NCI-H510A treated with DMSO at 0.1 percent for 48 hours (cell line): ENCODE results near the gene VMO1.

Experiments used
- DNase-seq: peaks from one replicate; lab custom pipeline; 2025; lab: John Stamatoyannopoulos, UW

The VMO1 gene

DNA sequence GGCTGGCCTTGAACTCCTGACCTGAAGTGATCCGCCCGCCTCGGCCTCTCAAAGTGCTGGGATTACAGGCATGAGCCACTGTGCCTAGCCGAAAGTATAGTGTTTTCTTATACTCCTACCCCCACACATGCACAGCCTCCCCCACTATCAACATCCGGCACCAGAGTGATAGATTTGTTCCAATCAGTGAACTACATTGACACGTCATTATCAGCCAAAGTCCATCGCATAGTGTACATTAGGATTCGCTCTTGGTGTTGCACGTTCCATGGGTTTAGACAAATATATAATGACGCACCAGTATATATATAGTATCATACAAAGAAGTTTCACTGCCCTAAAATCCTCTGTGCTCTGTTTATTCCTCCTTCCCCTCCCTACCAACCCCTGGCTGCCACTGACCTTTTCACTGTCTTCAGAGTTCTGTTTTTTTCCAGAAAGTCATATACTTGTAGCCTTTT is 26.4 kb downstream of the VMO1 start:
- no peak for DNase-seq

DNA sequence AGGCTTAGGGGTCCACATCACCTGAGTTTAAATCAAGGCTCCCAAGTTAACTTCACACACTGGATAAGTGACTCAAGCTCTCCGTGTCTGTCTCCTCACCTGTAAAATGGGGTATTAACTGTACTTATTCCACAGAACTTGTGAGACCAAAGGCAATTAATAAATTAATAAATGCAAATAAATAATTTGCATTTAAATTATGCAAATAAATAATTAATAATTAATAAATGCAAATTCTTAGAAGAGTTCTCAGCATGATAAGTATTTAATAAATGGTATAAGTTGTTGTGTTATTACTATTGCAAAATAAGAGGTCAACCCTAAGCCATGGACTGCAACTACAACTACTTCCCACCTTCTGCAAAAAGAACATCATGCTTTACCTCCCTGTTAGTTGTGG is 32.8 kb downstream of the VMO1 start:
- no peak for DNase-seq

DNA sequence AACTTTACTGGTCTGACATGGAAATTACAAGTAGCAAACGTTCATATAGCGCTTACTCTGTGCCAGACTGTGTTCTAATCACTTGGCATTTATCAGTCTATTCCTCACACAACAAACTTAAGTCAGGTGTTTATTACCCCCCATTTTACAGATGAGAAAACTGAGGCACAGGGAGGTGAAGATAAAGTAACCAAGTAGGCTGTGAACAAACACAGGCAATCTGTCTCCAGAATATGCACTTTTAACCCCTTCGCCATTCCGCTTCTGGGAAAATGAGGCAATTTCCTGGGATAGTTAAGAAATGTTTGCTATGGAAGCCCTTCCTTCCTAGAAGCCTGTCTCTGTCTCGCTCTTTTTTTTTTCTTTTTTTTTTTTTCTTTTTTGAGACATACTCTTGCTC is 34.2 kb downstream of the VMO1 start:
- no peak for DNase-seq

DNA sequence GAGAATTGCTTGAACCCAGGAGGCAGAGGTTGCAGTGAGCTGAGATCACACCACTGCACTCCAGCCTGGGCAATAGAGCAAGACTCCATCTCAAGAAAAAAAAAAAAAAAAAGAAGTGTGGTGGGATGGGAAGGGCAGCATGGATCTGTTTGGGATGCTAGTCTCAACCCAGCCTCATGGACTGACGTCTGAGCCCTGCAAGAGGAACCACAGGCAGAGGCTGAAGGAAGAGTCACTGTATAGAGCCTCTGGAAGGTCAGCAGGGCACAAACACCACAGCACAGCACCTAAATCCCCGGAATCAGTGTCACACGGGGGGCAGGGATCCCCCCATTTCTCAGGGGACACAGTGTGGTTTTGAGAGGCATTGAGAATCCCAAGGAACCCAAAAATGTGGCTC is 35.6 kb downstream of the VMO1 start:
- no peak for DNase-seq

DNA sequence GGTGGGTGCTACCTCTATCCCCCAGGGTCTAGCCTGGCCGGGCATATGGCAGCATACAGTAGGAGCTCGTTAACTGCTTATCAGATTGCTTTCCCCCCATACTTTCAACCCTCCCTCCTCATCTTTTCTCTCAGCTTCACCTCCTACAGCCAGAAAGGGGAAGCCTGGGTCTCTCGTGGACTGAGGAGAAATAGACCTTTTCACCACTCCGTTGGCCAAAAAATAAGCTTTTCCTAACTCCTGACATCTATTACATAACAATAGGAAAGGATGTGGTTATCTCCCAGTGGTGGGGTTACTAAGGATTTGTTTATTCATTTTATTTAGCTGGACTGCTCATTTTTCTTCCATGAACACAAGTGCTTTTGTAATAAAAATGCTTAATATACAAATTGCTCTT is 37.5 kb downstream of the VMO1 start:
- DNase-seq, result no peak

DNA sequence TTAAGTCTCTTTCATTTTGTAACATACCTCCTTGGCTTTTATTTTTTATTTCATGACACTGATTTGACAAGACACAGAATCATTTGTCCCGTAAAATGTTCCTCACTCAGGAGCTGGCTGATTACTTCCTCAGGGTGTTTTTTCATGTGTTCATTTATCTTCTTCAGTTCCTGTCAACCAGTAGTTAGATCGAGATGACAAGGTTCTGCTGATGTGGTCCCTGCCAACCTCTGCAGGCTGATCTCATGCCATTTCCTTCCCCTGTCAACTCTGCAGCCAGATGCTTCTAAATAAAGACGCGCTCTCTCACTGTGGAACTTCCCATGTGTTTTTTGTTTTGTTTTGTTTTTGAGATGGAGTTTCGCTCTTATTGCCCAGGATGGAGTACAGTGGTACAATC is 38.3 kb downstream of the VMO1 start:
- DNase-seq, result no peak

DNA sequence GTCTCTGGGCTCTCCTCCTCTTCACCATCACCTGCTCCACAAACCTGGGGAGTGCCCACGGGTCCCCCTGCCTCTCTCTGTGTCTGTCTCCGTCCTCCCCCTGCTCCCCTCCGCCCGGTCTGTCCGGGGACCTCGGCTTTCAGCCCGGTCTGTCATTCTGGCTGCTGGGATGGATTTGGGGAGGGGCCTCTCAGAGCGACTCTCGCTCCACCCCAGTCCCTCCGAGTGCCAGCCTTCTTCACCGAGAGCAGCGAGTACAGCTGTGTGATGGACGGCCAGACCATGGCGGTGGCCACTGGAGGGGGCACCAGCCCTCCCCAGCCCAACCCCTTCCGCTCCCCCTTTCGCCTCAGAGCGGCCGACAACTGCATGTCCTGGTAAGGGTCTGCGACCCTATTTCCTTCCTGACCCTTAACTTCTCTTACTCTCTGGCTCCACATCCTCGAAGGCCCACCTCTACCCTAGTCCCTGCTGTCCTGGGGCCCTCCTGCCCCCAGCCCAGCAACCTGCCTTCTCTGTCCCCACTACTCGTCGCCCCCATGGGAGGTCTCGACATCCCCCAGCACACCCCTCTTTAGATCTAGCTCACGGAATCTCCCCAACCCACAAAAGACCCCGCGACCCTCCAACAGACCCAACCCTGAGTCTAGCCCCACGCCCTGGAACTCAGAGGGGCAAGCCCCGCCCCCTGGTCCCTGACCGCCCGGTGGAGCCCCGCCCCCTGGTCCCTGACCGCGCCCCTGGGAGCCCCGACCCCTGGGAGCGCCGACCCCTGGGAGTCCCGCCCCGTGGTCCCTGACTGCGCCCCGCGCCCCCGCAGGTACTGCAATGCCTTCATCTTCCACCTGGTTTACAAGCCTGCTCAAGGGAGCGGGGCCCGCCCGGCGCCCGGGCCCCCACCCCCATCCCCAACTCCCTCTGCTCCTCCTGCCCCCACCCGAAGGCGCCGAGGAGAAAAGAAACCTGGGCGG is 40.9 kb downstream of the VMO1 start:
- DNase-seq, result no peak

DNA sequence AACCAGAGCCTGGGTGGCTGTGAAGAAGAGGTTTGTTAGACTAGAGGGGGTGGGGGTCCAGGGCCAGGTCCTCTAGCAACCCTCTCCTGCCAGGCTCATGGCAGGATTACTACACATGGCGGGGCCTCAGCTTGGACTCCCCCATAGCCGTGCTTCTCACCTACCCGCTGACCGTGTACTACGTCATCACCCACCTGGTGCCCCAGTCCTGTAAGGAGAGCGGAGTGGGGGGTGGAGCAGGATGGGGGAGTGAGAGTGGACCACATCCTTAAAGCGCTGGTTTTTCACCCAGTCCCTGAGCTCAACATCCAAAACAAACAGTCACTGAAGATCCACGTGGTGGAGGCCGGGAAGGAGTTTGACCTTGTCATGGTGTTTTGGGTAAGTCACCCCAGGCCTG is 42.3 kb downstream of the VMO1 start:
- no peak for DNase-seq

DNA sequence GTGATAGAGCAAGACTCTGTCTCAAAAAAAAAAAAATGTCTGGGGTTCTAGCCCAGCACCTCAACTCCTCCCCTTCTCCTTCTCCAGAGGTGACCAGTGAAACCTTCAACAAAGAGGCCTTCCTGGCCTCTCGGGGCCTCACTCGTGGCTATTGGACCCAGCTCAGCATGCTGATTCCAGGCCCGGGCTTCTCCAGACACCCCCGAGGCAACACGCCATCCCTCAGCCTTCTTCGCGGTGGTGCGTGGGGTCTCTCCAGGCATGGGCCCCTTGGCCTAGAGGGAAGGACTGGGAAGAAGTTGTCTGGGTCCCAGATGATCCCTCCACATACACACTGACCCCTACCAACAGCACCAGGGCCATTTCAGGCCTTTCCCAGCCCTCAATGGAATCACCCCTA is 42.9 kb downstream of the VMO1 start:
- DNase-seq, result no peak

DNA sequence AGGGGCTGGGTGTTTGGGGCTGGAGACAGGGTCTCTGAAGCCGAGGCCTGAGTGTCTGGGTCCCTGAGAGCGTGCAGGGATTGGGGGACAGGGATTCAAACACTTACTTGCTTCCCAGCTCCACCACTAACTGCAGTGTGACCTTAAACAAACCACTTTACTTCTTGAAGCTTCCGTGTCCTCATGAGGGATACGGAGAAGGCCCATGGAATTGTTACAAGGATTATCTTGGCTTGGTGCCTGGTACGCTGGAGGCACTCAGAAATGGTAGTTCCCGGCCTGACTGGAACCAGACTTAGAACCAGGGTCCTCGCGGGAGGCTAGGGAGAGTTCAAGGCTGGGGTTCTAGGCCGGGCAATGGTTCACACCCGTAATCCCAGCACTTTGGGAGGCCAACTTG is 43.5 kb downstream of the VMO1 start:
- DNase-seq, result no peak

DNA sequence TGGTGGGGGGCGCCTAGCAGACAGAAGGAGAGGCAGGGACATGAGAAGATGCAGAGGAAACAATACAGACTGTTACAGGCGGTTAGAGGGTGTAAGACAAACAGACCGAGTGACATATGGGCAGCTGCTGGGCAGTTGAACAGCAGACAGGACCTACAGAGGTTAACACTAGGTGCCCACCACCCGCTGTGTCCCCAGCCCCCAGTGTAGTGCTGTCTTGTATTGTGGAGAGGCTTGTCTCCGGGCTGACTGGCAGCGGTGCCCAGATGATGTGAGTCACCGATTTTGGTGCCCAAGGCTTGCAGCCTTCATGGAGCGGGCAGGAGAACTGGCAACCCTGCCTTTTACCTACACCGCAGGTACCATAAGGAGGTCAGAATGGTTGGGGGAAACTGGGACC is 44.0 kb downstream of the VMO1 start:
- no peak for DNase-seq

DNA sequence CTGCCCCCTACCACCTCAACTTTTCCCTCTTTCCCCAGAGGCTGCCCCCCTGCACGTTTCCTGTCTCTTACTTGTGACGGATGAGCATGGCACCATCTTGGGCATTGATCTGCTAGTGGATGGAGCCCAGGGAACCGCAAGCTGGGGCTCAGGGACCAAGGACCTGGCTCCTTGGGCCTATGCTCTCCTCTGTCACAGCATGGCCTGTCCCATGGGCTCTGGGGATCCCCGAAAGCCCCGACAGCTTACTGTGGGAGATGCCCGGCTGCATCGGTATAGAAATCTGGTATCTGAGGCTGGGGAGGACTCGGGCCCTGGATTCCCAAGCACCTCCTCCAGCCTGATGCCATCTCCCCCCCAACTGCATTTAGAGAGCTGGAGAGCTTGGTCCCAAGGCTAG is 44.6 kb downstream of the VMO1 start:
- no peak for DNase-seq

DNA sequence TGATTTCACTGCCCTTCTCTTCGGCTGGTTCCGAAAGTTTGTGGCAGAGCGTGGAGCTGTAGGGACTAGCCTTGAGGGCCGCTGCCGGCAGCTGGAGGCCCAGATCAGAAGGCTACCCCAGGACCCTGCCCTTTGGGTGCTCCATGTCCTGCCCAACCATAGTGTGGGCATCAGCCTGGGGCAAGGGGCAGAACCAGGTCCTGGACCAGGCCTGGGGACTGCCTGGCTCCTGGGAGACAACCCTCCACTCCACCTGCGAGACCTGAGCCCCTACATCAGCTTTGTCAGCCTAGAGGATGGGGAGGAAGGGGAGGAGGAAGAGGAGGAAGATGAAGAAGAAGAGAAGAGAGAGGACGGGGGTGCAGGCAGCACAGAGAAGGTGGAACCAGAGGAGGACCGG is 45.6 kb downstream of the VMO1 start:
- DNase-seq, result no peak

DNA sequence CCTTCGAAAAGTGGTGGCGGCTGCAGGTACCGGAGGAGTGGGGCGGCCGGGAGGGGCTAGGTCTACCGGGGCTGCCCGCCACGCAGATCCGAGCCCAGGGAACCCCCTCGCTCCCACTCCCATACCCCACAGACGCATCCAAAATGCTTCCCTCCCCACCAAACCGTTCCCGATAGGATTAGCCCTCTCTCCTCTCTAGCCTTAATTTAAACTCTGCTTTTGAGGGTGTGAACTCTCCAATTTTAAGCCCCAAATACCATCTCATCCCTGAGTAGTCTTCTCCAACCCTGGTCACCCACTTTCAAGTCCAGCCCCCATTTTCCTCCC is 46.2 kb downstream of the VMO1 start:
- DNase-seq, result no peak

DNA sequence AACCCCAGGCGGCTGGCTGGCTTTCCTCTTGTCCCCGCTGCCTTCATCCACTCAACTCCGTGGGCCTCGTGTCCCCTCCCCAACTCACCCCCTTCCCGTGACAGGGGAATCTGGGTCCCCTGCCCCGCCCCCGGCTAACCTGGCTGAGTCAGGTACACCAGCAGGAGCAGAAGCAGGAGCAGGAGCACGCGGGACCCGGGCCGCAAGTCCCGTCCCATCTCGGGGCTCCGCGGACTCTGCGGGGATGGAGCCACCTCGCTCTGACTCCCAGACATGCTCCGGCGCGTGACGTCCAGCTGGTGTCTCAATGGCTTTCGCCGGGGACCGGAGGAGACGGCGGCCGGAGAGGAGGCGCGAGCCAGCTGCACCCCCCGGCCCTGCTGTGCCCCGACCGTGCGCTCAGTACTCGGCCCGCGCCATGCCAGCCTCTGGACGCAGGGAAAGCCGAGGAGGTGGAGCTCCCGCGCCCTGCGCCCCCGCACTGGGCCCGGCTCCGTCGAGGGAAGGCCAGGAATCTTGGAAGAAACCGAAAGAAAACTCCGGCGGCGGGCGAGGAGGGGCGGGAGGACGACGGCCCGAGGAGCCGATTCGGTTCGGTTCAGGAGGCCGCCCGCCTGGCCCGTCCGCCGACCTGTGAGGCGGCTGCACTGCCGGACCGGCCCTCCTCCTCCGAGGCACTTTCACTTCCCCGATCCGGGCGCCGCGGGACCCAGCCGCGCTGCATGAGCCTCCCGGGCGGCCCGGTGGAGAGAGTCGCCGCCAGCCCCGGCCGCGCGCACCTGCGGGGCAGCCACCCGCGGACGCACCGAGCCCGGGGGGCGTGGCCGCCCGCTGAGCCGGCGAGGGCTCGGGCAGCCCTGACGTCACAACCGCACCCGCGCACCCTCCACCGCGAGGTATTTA is 46.8 kb downstream of the VMO1 start, which contains the start of the genes CXCL16 and ZMYND15:
CXCL16 (minus strand) TSS at position 807 of the 903 bp plus-strand sequence; CDS start at position 218, 589 bp downstream.
ZMYND15 (plus strand) TSS at position 712 of the 903 bp plus-strand sequence. CDS start 716 bp downstream, outside the sequence.
- peak; percentile 53 for DNase-seq

DNA sequence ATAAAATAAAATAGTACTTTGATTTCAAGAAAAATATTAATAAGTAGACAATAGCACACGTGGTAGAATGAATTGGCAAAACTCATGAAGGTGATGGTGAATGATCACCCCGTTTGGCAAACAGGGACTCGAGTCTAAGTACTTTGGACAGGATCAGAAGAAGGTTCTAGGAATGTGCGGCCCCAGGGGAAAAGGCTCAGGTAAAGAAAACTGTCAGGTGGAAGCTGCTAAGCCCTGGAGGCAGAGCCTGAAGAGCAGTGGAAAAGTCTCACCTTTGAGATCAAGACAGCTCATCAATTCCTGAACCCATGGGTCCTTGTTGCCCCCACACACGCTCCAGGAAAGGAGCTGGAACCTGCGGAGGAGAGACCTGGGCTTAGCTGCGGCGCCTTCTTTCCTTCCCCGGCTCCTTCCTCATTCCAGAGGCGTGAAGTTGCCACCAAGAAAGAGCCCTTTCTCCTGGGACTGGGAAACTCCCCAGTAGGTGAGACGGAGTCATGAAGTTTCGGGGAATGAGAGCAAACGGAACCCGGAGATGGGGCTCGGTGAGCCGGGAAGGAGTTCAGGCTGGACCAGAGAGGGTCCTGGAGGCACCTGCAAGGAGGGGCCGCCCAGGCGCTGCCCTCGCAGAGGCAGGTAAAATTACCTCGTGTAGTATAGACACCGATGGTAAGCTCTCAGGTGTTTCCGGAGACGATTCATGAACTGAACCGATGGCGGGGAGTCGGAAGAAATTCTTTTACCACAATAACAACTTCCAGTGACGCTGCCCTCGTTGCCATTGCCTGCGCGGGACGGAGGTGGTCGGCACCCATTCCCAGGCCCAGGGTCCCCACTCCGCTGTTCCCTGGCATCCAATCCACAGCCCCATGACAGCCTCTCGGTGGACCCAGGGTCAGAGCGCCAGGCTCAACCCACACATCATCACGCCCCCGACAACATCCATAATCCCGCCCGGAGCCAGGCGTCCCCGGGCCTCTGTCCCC is 47.7 kb downstream of the VMO1 start:
- no peak for DNase-seq

DNA sequence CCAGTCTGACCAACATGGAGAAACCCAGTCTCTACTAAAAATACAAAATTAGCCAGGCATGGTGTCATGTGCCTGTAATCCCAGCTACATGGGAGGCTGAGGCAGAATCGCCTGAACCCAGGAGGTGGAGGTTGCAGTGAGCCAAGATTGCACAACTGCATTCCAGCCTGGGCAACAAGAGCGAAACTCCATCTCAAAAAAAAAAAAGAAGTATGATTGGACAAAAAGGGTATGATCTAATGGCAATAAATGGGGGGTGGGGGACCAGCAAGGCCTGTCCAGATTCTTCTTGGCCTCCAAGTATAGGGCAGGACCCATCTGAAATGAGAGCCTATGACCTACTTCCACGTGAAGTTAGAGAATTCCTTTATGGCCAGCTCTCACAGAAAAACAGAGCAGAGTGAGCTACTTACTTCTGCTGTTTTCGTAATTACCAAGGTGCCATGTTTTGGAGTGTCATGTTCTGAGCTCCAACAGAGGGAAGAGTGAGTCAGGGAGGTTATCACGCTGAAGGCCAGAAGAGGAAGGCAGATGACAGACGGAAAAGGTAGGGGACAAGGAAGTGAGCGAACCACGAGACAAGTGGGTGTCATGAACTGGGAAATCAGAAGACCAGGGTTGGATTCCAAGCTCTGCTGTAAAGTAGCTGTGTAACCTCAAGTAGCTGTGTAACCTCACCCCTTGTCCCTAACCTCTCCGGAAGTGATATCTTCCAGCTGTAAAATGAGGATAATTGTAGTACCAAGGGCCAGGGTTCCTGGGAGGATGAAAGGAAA is 50.1 kb downstream of the VMO1 start:
- DNase-seq, result no peak
